HG03139 (cell line): ENCODE measurements around the gene PLXNB1.

ENCODE experiments used
- ATAC-seq: cut with Tn5 transposase; IDR thresholded peaks from one replicate; pipeline ENCODE4 v1.9.1; 2021; ENCODE audit not compliant: unreplicated experiment

PLXNB1 gene

DNA sequence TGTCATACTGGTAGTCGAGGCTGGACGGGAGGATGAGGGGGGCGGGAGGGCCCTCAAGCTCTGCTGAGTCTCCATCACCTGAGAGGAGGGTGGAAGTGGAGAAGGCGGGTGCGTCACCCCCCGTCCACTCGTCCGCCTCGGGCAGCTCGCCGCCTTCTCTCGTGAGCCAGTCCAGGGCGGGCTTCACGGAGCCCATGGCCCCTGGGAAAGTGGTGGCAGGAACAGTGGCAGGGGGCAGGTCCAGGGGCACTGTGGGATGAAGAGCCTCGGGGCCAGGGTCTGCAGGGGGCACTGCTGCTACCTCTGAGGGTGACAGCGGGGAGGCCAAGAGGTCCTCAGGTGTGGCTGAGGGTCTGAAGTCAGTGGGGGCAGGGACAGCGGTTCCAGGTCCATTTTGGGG, 10.3 kb downstream of the PLXNB1 start:
- ATAC-seq: no peak

GRCh38 chr3:48419149-48419548, 10.7 kb downstream of the PLXNB1 start:
- ATAC-seq: no peak

GRCh38 chr3:48418651-48419050, 11.2 kb downstream of the PLXNB1 start:
- ATAC-seq: no peak

DNA sequence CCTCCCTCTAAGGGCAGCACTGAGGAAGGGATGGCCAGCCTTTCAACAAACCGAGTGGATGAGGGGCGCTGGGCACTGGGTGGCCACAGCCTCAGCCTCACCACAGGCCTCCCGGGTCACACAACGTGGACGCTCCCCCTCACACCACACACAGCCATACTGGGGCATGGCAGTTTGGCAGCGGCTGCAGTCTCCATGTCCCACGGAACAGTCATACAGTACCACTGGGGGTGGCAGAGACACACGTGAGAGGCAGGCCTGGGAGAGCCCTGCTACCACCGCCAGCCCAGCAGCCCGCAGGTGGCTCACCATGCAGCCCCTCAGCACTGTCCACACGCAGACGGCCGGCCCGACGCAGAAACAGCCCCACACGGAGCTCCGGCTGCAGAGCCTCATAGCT, 11.7 kb downstream of the PLXNB1 start:
- no peak for ATAC-seq

- no peak for ATAC-seq
Measured at GRCh38 chr3:48417529-48418108, 12.3 kb downstream of the PLXNB1 start.

GRCh38 chr3:48416546-48416945, 13.3 kb downstream of the PLXNB1 start:
- ATAC-seq: no peak

GRCh38 chr3:48416091-48416505, 13.8 kb downstream of the PLXNB1 start:
- no peak for ATAC-seq

- ATAC-seq: no peak
Measured at GRCh38 chr3:48415251-48415953, 14.5 kb downstream of the PLXNB1 start.

GRCh38 chr3:48414376-48415250, 15.3 kb downstream of the PLXNB1 start:
- no peak for ATAC-seq

DNA sequence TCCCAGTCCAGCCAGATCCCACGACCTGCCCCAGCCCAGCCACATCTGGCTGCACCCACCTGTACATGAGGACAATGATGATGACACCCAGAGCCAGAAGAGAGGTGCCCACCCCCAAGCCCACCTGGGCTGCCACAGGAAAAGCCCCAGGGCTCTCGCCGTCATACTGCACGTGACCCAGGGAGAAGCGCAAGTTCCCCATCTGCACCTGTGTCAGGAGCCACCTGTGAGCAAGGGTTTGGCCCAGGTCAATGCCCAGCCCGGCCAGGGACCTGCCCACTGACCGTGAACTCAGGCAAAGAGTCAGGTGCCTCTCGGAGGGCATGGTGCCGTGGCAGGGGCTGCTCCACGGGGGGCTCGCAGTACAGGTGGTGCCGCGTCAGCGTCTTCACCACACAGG, 16.3 kb downstream of the PLXNB1 start:
- no peak for ATAC-seq

GRCh38 chr3:48413086-48413485, 16.8 kb downstream of the PLXNB1 start:
- ATAC-seq: no peak

GRCh38 chr3:48412375-48413001, 17.4 kb downstream of the PLXNB1 start:
- no peak for ATAC-seq

- ATAC-seq: no peak
Measured at GRCh38 chr3:48411606-48412374, 18.1 kb downstream of the PLXNB1 start.

DNA sequence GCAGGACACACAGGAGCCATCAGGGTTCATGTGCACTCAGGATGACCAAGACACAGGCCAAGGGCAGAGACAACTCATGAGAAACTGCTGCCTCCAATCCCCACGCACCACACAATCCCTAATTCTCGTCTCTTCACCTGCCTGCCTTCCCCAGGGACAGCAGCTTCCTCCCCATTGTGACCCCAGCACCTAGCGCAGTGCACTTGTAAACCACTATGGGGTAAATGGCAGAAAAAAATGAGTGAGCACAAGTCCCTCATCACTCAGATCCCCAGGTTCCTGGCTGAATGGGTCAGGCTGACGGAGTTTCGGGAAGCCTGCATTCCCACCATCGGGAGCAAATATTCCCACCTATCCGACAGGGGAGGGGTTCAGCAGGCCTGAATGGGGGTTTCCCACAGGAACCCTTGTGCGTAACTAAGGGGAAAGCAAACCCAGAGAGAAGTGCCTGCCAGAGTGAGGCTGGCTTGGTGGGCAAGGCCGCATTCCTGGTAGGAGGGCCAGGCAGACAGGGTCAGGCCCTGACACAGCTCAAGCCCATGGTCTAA, 18.8 kb downstream of the PLXNB1 start:
- ATAC-seq: no peak

GRCh38 chr3:48410205-48411040, 19.5 kb downstream of the PLXNB1 start:
- no peak for ATAC-seq

DNA sequence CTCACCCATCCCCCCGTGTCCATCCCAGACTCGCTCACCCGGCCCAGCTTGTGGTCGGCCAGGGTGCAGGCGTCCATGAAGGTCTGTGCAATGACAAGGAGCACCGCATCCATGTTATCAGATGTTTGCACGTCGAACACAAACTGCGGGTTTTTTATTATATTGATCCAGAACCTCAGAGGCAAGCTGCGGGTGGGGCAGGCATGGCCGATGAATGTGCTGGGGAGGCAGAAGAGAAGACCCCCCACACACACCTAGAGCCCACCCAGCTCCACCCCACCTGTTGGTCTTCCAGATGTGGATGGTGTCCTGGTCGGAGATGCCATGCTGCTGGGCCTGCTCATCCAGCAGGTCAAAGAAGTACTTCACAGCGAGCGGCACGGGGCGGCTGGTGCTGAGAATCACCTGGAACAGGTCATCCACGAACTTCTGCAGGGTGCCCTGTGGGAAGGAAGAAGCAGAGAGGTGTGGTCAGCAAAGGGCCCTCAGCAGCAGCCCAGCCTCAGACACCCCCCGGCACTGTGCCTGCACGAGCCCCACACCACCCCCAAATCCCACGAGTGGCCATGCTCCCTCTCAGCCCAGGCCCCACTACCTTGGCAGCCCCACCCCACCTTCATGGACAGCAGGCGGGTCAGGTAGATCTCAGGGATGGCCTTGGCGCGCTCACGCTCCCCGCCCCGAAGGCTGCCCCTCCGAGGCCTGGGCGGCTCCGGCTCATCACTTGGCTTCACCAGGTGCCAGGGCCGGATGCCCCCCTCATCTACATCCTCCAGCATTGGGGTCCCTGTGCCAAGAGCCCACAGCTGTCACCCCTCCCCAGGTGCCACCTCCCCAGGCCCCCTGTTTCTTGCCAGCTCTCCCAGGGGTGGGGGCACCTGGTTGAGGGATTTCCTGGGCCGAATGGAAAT, 20.3 kb downstream of the PLXNB1 start:
- no peak for ATAC-seq

- ATAC-seq: no peak
Measured at GRCh38 chr3:48408823-48409281, 21.0 kb downstream of the PLXNB1 start.

GRCh38 chr3:48407542-48408099, 22.3 kb downstream of the PLXNB1 start:
- no peak for ATAC-seq
